Keratinocyte (primary cell): ENCODE data around the gene PLAC9. TPM values are rescaled to one million over a fixed set of nuclear protein-coding genes. Genes with fewer than 3 reads are reported as not detected.

Experiments used
- DNase-seq: peaks from one replicate; pipeline ENCODE4 v3.0.0-alpha.2; 2011; ENCODE audit warnings: low read depth, missing footprints, low spot score
- FAIRE-seq: peaks from 2 replicates; lab custom pipeline; 2011; peaks lifted over from hg19 to GRCh38; lab: Jason Lieb, UNC
- H2AFZ ChIP-seq: 2 replicates; pipeline ENCODE4 v1.6.0; 2012; ENCODE audit warnings: low read length, control low read depth, inconsistent platforms; ENCODE audit not compliant: control insufficient read depth
- H3K27ac ChIP-seq: 2 replicates; pipeline ENCODE4 v1.5.1; 2011; ENCODE audit warnings: low read length; ENCODE audit not compliant: control insufficient read depth, insufficient read depth
- H3K27me3 ChIP-seq: 3 replicates; pipeline ENCODE4 v1.6.0; 2011; ENCODE audit warnings: low read length; ENCODE audit not compliant: control insufficient read depth, insufficient read depth; ENCODE audit errors: extremely low read depth
- H3K36me3 ChIP-seq, 2 experiments: 2 replicates in 1 of 2; 3 replicates in 1 of 2; pipeline ENCODE4 v1.5.1; 2011; ENCODE audit warnings: low read length in 2 of 2, mild to moderate bottlenecking in 1 of 2; ENCODE audit not compliant: control insufficient read depth in 2 of 2, insufficient read depth in 2 of 2; ENCODE audit errors: extremely low read depth in 1 of 2
- H3K4me1 ChIP-seq: 3 replicates; pipeline ENCODE4 v1.5.1; 2011; ENCODE audit warnings: low read length; ENCODE audit not compliant: control insufficient read depth, insufficient read depth; ENCODE audit errors: extremely low read depth
- H3K4me2 ChIP-seq: 3 replicates; pipeline ENCODE4 v1.6.0; 2011; ENCODE audit warnings: low read depth, low read length; ENCODE audit not compliant: control insufficient read depth, insufficient read depth; ENCODE audit errors: extremely low read depth
- H3K4me3 ChIP-seq, 3 experiments: fragments of 200-600 bp in 1 of 3; sonication (generic) in 1 of 3; 2 replicates in 2 of 3; 3 replicates in 1 of 3; pipeline ENCODE4 v1.5.1; 2011 to 2016; ENCODE audit warnings: low read length in 3 of 3, mild to moderate bottlenecking in 3 of 3, control low read depth in 2 of 3, inconsistent platforms in 1 of 3, low read depth in 1 of 3, mixed read lengths in 1 of 3, mixed run types in 1 of 3, moderate library complexity in 1 of 3; ENCODE audit not compliant: control insufficient read depth in 2 of 3, insufficient read depth in 2 of 3; ENCODE audit errors: extremely low read depth in 1 of 3
- H3K79me2 ChIP-seq: 2 replicates; pipeline ENCODE4 v1.6.0; 2012; ENCODE audit warnings: low read length; ENCODE audit not compliant: control insufficient read depth, insufficient read depth
- H3K9ac ChIP-seq: 3 replicates; pipeline ENCODE4 v1.6.0; 2011; ENCODE audit warnings: low read length; ENCODE audit not compliant: control insufficient read depth, insufficient read depth; ENCODE audit errors: extremely low read depth
- H3K9me1 ChIP-seq: 3 replicates; pipeline ENCODE4 v1.6.0; 2011; ENCODE audit warnings: low read length; ENCODE audit not compliant: control insufficient read depth, insufficient read depth; ENCODE audit errors: extremely low read depth
- H3K9me3 ChIP-seq: 2 replicates; pipeline ENCODE4 v1.5.1; 2012; ENCODE audit warnings: low read depth, low read length; ENCODE audit not compliant: control insufficient read depth
- H4K20me1 ChIP-seq: 3 replicates; pipeline ENCODE4 v1.6.0; 2011; ENCODE audit warnings: low read length; ENCODE audit not compliant: control insufficient read depth, insufficient read depth; ENCODE audit errors: extremely low read depth
- EZH2 ChIP-seq: IDR thresholded peaks from one replicate; pipeline ENCODE4 v1.6.1; 2012; ENCODE audit warnings: inconsistent platforms, mild to moderate bottlenecking, low read length, moderate library complexity
- dilution Hi-C: fragments of 300-500 bp; cut with MboI; formaldehyde crosslinking; loops from one replicate; pipeline ENCODE4 v1.7.0; 2020; ENCODE audit warnings: low sequenced_read_pairs; ENCODE audit not compliant: extremely low pct_ligation_motif_present
- polyA plus RNA-seq, 5 experiments: library from polyadenylated mRNA; depleted of rRNA in 3 of 5; stranded (reverse) in 3 of 5; stranded (forward) in 1 of 5; unstranded in 1 of 5; fragments of >200 nt; gene quantifications; 1 replicate in 1 of 5; 2 replicates in 3 of 5; 3 replicates in 1 of 5; pipeline versions ENCODE4 v1.2.1 to v1.2.3, GENCODE V29; 2011 to 2012; ENCODE audit warnings: missing spikeins in 2 of 5, low read depth in 1 of 5, low replicate concordance in 1 of 5
- TF ChIP-seq, protein P1 (sequence below), 3 experiments: IDR thresholded peaks in 1 of 3; conservative IDR thresholded peaks in 1 of 3; optimal IDR thresholded peaks in 1 of 3; 2 replicates in 2 of 3; 3 replicates in 1 of 3; pipeline versions ENCODE3 to v1.5.1; 2011; ENCODE audit warnings: low read length in 3 of 3, mild to moderate bottlenecking in 3 of 3, moderate library complexity in 2 of 3, control low read depth in 1 of 3, inconsistent platforms in 1 of 3; ENCODE audit not compliant: insufficient read depth in 2 of 3; ENCODE audit errors: extremely low read depth in 1 of 3

The PLAC9 gene
- polyA plus RNA-seq, 1 donor (not counting 4 experiments of a cell fraction or from before 2014, with no cell fraction given): 0.39 TPM

DNA sequence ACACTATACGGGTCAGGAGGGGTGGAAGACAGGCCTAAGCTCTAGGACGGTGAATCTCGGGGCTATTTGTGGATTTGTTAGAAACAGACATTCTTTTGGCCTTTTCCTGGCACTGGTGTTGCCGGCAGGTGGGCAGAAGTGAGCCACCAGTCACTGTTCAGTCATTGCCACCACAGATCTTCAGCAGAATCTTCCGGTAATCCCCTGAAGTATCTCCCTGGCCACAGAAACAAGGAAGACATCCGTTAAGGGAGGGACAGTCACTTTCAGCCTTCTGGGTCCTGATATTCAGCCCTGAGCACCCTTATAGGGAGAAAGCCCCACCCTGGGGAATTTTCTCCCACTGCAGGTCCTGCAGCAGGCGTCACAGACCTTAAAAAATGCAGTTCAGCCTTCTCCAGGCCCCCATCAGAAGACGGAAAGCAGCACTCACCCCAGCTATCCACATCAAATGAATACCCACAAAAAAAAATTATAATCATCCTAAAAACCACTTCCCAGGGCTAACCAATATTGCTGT lies 23.2 kb downstream of the PLAC9 start:
- FAIRE-seq (no peak), DNase-seq (no peak)
- Histone ChIP-seq H3K9me1 (peaks cover 10% of the 10 kb centered on the region), H3K4me3 (peak overlapping the region in 1 of 3 experiments; percentile 25), H3K27me3 (no peaks in the 10 kb centered on the region), H4K20me1 (peaks cover 3% of the 10 kb centered on the region), H2AFZ (no peak overlapping the region), H3K4me1 (peaks cover 52% of the 10 kb centered on the region), H3K27ac (peak overlapping the region; percentile 88), H3K79me2 (no peaks in the 10 kb centered on the region), H3K36me3 (peaks cover 27 to 31% of the 10 kb centered on the region in 2 experiments), H3K9ac (peak overlapping the region; percentile 69), H3K9me3 (no peaks in the 10 kb centered on the region), H3K4me2 (peak overlapping the region; percentile 65)
- dilution Hi-C loops: no loop called here
- TF ChIP-seq, protein P1, sequence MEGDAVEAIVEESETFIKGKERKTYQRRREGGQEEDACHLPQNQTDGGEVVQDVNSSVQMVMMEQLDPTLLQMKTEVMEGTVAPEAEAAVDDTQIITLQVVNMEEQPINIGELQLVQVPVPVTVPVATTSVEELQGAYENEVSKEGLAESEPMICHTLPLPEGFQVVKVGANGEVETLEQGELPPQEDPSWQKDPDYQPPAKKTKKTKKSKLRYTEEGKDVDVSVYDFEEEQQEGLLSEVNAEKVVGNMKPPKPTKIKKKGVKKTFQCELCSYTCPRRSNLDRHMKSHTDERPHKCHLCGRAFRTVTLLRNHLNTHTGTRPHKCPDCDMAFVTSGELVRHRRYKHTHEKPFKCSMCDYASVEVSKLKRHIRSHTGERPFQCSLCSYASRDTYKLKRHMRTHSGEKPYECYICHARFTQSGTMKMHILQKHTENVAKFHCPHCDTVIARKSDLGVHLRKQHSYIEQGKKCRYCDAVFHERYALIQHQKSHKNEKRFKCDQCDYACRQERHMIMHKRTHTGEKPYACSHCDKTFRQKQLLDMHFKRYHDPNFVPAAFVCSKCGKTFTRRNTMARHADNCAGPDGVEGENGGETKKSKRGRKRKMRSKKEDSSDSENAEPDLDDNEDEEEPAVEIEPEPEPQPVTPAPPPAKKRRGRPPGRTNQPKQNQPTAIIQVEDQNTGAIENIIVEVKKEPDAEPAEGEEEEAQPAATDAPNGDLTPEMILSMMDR (optimal IDR thresholded peaks at IDR 0.05 in 1 of 3, IDR thresholded peaks at IDR 0.05 in 1 of 3, conservative IDR thresholded peaks at IDR 0.05 in 1 of 3; ENCODE audit: extremely low read depth in 1 of 3, insufficient read depth in 2 of 3, low read length in 3 of 3): no peak
- no peak for TF ChIP-seq EZH2

DNA sequence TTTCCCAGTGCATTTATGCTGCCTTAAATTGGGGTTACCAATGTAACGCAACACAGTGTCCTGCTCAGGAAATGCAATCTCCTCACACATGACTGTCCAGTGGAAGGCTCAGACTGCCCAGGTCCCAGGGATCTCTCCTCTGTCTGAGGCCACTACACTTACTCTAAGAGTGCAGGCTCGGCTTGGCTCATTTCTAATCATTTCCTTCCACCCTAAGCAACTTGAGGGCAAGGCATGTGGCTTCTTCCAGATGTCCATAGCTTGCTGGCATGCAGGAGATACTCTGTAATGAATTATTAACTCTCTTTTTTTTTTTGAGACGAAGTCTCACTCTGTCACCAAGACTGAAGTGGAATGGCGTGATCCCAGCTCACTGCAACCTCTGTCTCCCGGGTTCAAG lies 23.7 kb downstream of the PLAC9 start:
- peak overlapping the region; percentile 65 for H3K4me2 ChIP-seq

More for the DNA sequence above, 23.7 kb downstream of the PLAC9 start:
- dilution Hi-C loops: no loop called here
- FAIRE-seq (no peak), DNase-seq (no peak)
- Histone ChIP-seq H3K27ac (peak overlapping the region; percentile 88), H2AFZ (no peak overlapping the region), H3K36me3 (peaks cover 27 to 31% of the 10 kb centered on the region in 2 experiments), H3K9ac (peak overlapping the region; percentile 69), H3K4me3 (no peak overlapping the region), H3K9me1 (peaks cover 10% of the 10 kb centered on the region), H3K4me1 (peaks cover 52% of the 10 kb centered on the region), H3K27me3 (no peaks in the 10 kb centered on the region), H3K79me2 (no peaks in the 10 kb centered on the region), H3K9me3 (no peaks in the 10 kb centered on the region), H4K20me1 (peaks cover 3% of the 10 kb centered on the region)
- no peak for TF ChIP-seq EZH2
- TF ChIP-seq, protein P1 (optimal IDR thresholded peaks at IDR 0.05 in 1 of 3, IDR thresholded peaks at IDR 0.05 in 1 of 3, conservative IDR thresholded peaks at IDR 0.05 in 1 of 3; ENCODE audit: extremely low read depth in 1 of 3, insufficient read depth in 2 of 3, low read length in 3 of 3): no peak
